GM19438 (cell line): Measurements from ENCODE around the gene COL26A1.
"Not testable (repeated sequence)": the region's sequence is repeated elsewhere in the genome, so short reads cannot be mapped to it uniquely, and the experiment has no call there.

Source experiments
- ATAC-seq: cut with Tn5 transposase; IDR thresholded peaks from one replicate; pipeline ENCODE4 v1.9.1; 2021; ENCODE audit warnings: low read depth; ENCODE audit not compliant: unreplicated experiment

The COL26A1 gene

GRCh38 chr7:101589976-101590662, 227.4 kb downstream of the COL26A1 start:
- no peak for ATAC-seq

DNA sequence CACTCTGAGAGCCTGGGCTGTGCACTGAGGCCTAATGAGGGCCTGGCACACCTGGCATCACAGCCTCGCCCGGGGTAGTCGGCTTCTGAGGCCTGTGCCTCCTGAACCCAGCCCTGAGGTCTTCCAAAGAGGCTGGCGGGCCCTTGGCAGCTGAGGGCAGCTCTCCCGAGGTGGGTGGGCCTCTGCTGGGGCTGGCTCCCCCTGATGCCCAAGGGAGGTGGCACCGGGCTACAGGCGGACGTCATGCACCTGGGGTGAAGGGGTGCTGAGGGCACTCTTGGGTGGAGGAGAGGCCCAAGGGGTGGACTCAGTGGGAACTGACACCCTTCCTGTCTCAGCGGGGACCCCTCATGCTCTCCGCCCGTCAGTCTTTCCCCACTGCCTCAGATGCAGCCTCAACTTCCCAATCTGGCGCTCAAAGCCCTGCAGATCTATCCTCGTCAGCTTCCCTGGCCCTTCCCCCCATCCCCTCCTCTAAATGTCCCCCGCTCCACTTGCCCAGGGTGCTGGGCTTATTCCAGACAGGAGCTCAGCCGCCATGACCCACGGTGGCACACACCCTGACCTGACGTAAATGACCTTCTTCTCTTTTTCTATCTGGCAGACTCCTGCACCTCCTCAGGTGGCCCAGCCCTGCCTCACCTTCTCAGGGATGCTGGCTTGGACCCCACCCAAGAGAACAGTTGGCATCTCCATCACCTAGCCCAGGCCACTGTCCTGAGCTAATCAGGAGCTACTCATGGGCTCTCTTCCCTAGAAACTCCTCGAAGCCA, 228.2 kb downstream of the COL26A1 start:
- no peak for ATAC-seq

- ATAC-seq = no peak
Measured at GRCh38 chr7:101591504-101591903, 228.8 kb downstream of the COL26A1 start.

DNA sequence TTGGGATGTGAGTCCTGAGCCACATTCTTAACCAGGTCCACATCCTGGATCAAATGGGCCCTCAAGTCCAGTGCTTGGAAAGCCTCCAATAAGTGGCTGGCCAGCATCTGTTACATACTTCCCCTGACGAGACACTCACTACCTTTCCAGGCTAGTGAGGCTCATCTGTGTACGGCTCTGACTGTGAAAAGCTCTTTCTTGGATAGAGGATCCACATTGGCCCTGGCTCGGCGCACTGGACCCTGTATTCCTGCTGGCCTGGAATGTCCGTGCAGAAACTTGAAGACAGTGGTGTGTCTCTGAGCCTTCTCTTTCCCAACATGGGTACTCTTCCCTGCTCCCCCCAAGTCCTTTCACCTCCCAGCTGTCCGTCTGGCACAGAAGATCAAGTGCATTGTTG, 230.9 kb downstream of the COL26A1 start:
- no peak for ATAC-seq

GRCh38 chr7:101594790-101595189, 232.1 kb downstream of the COL26A1 start:
- no peak for ATAC-seq

DNA sequence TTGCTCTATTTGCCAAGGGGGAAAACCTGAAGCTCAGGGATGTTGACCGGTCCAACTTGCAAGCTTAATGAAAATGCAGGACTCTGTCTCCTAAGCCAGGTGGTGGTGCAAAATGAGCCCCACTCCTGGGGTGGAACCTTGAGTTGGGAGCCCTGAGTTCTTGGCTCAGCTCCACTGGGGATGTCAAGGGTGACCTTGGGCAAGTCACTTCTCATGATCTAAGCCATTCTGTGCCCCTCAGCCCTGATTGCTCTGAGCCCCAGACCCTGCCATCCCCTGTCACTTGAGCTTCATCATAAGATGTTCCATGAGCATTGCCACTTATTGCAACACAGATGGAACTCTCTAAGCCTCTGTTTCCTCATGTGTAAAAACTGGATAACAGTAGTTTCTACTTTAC, 232.6 kb downstream of the COL26A1 start:
- no peak for ATAC-seq

- no peak for ATAC-seq
Measured at GRCh38 chr7:101595766-101596537, 233.3 kb downstream of the COL26A1 start.

- ATAC-seq = no peak
Measured at GRCh38 chr7:101596898-101597297, 234.2 kb downstream of the COL26A1 start.

GRCh38 chr7:101597941-101598340, 235.3 kb downstream of the COL26A1 start:
- ATAC-seq = no peak

GRCh38 chr7:101598422-101598985, 235.8 kb downstream of the COL26A1 start:
- ATAC-seq = no peak

DNA sequence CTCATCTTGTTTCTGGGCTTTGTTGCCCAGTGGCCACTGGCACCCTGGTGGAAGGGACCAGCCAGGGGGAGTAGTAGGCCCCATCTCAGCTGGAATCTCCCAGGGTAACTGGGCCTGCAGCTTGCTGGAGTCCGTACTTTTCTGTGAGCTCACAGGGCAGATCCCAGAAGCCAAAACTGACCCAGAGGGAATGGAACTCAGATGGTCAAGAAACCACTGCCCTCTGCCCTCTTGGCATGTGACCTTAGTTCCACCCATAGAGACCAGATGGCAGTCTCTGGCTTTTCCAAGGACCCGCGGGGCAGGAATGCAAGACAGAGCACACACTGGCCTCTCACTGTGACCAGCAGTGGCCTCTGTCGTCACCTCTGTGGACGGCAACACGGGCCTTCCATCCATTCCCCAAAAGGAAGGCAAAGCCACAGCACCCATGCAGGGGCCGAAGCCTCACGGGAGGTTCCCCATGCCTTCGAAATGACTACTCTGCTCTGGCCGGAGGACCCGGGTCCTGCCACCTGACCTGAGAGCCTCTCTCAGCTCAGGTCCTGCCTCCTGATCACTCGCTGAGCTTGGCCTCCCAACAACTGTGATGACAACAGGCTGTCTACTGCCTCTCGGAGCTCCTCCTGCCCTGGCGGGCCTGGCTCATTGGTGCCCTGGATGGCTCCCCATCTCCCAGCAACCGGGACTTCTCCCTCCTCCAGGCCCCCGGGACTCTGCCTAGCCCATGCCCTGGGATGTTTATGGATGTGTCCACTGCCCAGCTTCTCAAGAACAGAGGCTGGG, 236.5 kb downstream of the COL26A1 start:
- no peak for ATAC-seq

- no peak for ATAC-seq
Measured at GRCh38 chr7:101599787-101600186, 237.1 kb downstream of the COL26A1 start.

DNA sequence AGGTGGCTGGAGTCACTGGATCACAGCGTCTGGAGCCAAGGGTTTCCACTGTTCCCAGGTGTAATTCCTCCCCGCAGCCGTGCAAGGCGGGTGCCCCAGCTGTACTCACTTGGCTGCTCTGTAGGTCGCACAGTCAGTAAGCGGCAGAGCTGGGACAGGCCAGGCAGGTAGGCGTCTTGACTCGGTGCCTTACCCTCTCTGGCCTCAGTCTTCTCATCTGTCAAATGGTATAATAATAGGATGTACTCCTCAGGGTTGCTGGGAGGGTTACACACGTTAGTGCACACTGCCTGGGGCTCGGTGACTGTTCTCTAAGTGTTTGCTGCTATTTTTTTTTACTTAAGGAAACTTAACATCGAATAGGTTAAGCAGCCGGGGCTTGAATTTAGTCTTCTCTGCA, 239.4 kb downstream of the COL26A1 start:
- no peak for ATAC-seq

GRCh38 chr7:101602484-101603241, 240.0 kb downstream of the COL26A1 start:
- ATAC-seq = no peak

DNA sequence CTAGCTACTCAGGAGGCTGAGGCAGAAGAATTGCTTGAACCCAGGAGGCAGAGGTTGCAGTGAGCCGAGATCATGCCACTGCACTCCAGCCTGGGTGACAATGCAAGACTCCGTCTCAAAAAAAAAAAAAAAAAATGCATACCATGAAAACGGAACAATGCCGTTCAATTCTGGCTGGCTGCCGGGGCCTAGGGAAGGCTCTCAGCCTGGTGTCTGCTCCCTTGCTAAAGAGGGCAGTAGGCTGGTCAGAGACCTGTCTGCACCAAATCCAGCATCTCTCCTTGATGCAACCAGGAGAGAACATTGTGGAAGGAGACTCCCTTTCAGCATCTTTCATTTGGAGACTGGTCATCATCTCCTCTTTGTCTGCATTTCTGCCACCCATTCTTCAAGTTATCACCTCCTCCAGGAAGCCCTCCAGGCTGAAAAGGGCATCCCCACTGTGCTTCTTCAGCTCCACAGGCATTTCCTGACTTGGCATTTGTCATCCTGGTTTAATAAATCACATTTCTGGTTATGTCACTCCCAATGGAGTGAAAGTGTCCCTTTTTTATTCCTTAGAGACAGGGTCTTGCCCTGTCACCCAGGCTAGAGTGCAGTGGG, 241.8 kb downstream of the COL26A1 start:
- no peak for ATAC-seq

GRCh38 chr7:101604934-101605332, 242.3 kb downstream of the COL26A1 start:
- not testable (repeated sequence) for ATAC-seq

GRCh38 chr7:101605611-101606497, 243.2 kb downstream of the COL26A1 start:
- ATAC-seq = no peak

- ATAC-seq = no peak
Measured at GRCh38 chr7:101606498-101606923, 243.8 kb downstream of the COL26A1 start.
